Fibroblast of skin of abdomen (primary cell): ENCODE results near the gene HYAL2.
"Not testable (repeated sequence)": the region's sequence is repeated elsewhere in the genome, so short reads cannot be mapped to it uniquely, and the experiment has no call there.

ENCODE experiments used
- DNase-seq: peaks from one replicate; pipeline ENCODE4 v3.0.0-alpha.2; 2013

HYAL2 gene

GRCh38 chr3:50288387-50289007 is 34.0 kb downstream of the HYAL2 start:
- DNase-seq = no peak

GRCh38 chr3:50287262-50287661 is 35.3 kb downstream of the HYAL2 start:
- no peak for DNase-seq

- no peak for DNase-seq
Measured at GRCh38 chr3:50286322-50287227, 36.0 kb downstream of the HYAL2 start.

GRCh38 chr3:50284121-50284520 is 38.4 kb downstream of the HYAL2 start:
- not testable (repeated sequence) for DNase-seq

- no peak for DNase-seq
Measured at GRCh38 chr3:50279255-50280016, 43.1 kb downstream of the HYAL2 start.

GRCh38 chr3:50278880-50279224 is 43.7 kb downstream of the HYAL2 start, which contains the start of gene LSMEM2:
TSS of gene LSMEM2 (plus strand) at chr3:50279087. CDS start at chr3:50279114, 27 bp downstream.
- DNase-seq = no peak

- no peak for DNase-seq
Measured at GRCh38 chr3:50278123-50278879, 44.2 kb downstream of the HYAL2 start.

GRCh38 chr3:50276762-50277101 is 45.8 kb downstream of the HYAL2 start:
- no peak for DNase-seq

- DNase-seq = no peak
Measured at GRCh38 chr3:50275996-50276761, 46.4 kb downstream of the HYAL2 start.

- DNase-seq = no peak
Measured at GRCh38 chr3:50275141-50275995, 47.2 kb downstream of the HYAL2 start.

GRCh38 chr3:50274371-50275104 is 48.0 kb downstream of the HYAL2 start:
- DNase-seq = peak; percentile 36

- DNase-seq = no peak
Measured at GRCh38 chr3:50273689-50274065, 48.9 kb downstream of the HYAL2 start.

- DNase-seq = peak; percentile 61
Measured at GRCh38 chr3:50272911-50273688, 49.4 kb downstream of the HYAL2 start.

GRCh38 chr3:50272538-50272910 is 50.0 kb downstream of the HYAL2 start:
- DNase-seq = not testable (repeated sequence)

GRCh38 chr3:50271314-50271936 is 51.1 kb downstream of the HYAL2 start:
- DNase-seq = no peak

- DNase-seq = no peak
Measured at GRCh38 chr3:50270422-50271224, 51.9 kb downstream of the HYAL2 start.

GRCh38 chr3:50269977-50270413 is 52.5 kb downstream of the HYAL2 start:
- no peak for DNase-seq

GRCh38 chr3:50269460-50269859 is 53.1 kb downstream of the HYAL2 start:
- DNase-seq = no peak
